A549 (cell line): ENCODE data around the gene HOXC10. TPM values are rescaled to one million over a fixed set of nuclear protein-coding genes. Genes with fewer than 3 reads are reported as not detected.

Experiments used
- ATAC-seq, 2 experiments: fragments of 200-7000 bp in 1 of 2; fragments of >200 bp in 1 of 2; cut with Nextera tagmentation in 1 of 2; cut with Tn5 transposase in 1 of 2; 3 replicates each; pipeline versions ENCODE4 v1.8.0 to v1.9.1; 2018 to 2020; ENCODE audit warnings: mild to moderate bottlenecking in 1 of 2, moderate library complexity in 1 of 2
- CTCF ChIA-PET: fragments of 300-600 bp; sonication (Branson Sonifier 250); formaldehyde crosslinking; extraction: SDS; loops from one replicate; lab custom pipeline; 2021; ENCODE audit warnings: antibody characterized with exemption, inconsistent platforms; lab: Yijun Ruan, JAX
- POLR2A ChIA-PET: fragments of 350-600 bp; formaldehyde crosslinking; extraction: SDS; loops from one replicate; lab custom pipeline; 2021; ENCODE audit warnings: antibody characterized with exemption, inconsistent platforms; lab: Yijun Ruan, JAX
- DNase-seq, 2 experiments: peaks; one replicate each; pipeline versions ENCODE4 v3.0.0 to v3.0.0-alpha.2; 2011 to 2016; ENCODE audit warnings: low read depth in 1 of 2, low spot score in 1 of 2
- FAIRE-seq: peaks from 2 replicates; lab custom pipeline; 2011; peaks lifted over from hg19 to GRCh38; lab: Jason Lieb, UNC
- H3K27ac ChIP-seq, 2 experiments: fragments of >200 bp; sonication (Bioruptor Twin); formaldehyde crosslinking; 3 replicates each; pipeline ENCODE4 v1.5.1; 2016 to 2017
- H3K4me1 ChIP-seq: fragments of >200 bp; sonication (Bioruptor Twin); formaldehyde crosslinking; 3 replicates; pipeline ENCODE4 v1.6.1; 2016
- H3K4me2 ChIP-seq: fragments of >200 bp; sonication (Bioruptor Twin); formaldehyde crosslinking; 3 replicates; pipeline ENCODE4 v1.6.1; 2016
- H3K4me3 ChIP-seq: fragments of >200 bp; sonication (Bioruptor Twin); formaldehyde crosslinking; 3 replicates; pipeline ENCODE4 v1.5.1; 2016
- H3K9me3 ChIP-seq: fragments of >200 bp; sonication (Bioruptor Twin); formaldehyde crosslinking; 3 replicates; pipeline ENCODE4 v1.6.1; 2016
- BHLHE40 ChIP-seq: IDR thresholded peaks from 2 replicates; pipeline ENCODE4 v1.6.1; 2012; ENCODE audit warnings: low read depth, low read length, inconsistent platforms
- CBX8 ChIP-seq: fragments of 200-600 bp; sonication (generic); IDR thresholded peaks from 2 replicates; pipeline ENCODE4 v1.6.1; 2016
- E2F6 ChIP-seq: IDR thresholded peaks from 2 replicates; pipeline ENCODE4 v1.6.1; 2012; ENCODE audit warnings: low read depth, borderline replicate concordance
- EHF ChIP-seq: fragments of 250-450 bp; sonication (Bioruptor Pico); IDR thresholded peaks from 2 replicates; pipeline ENCODE4 v1.5.0; 2020; ENCODE audit warnings: mild to moderate bottlenecking
- EP300 ChIP-seq, 2 experiments: fragments of >200 bp; sonication (Bioruptor Twin); formaldehyde crosslinking; IDR thresholded peaks; 2 replicates in 1 of 2; 3 replicates in 1 of 2; pipeline ENCODE4 v1.6.1; 2016 to 2017
- FOSB ChIP-seq: fragments of 250-450 bp; sonication (Bioruptor Pico); IDR thresholded peaks from 2 replicates; pipeline ENCODE4 v1.5.0; 2020; ENCODE audit warnings: mild to moderate bottlenecking, moderate library complexity
- FOXS1 ChIP-seq: fragments of 250-450 bp; sonication (Bioruptor Pico); IDR thresholded peaks from 2 replicates; pipeline ENCODE4 v1.5.0; 2020; ENCODE audit warnings: mild to moderate bottlenecking, moderate library complexity
- GATA3 ChIP-seq: IDR thresholded peaks from 2 replicates; pipeline ENCODE4 v1.6.1; 2012; ENCODE audit warnings: borderline replicate concordance
- HOXA7 ChIP-seq: fragments of 250-450 bp; sonication (Bioruptor Pico); IDR thresholded peaks from 2 replicates; pipeline ENCODE4 v1.5.0; 2020; ENCODE audit warnings: mild to moderate bottlenecking, moderate library complexity
- HOXB13 ChIP-seq: fragments of 250-450 bp; sonication (Bioruptor Pico); IDR thresholded peaks from 2 replicates; pipeline ENCODE4 v1.5.0; 2020; ENCODE audit warnings: low read depth, mild to moderate bottlenecking, moderate library complexity
- JUN ChIP-seq, 2 experiments: fragments of >200 bp; sonication (Bioruptor Twin); formaldehyde crosslinking; IDR thresholded peaks; 2 replicates in 1 of 2; 3 replicates in 1 of 2; pipeline ENCODE4 v1.6.1; 2016 to 2017
- JUNB ChIP-seq: fragments of >200 bp; sonication (Bioruptor Twin); formaldehyde crosslinking; IDR thresholded peaks from 2 replicates; pipeline ENCODE4 v1.6.1; 2016
- MAFK ChIP-seq: fragments of 450-650 bp; IDR thresholded peaks from 2 replicates; pipeline ENCODE4 v1.6.1; 2014; ENCODE audit not compliant: partially characterized antibody
- MYC ChIP-seq: IDR thresholded peaks from 2 replicates; pipeline ENCODE4 v1.6.1; 2012; ENCODE audit warnings: mild to moderate bottlenecking, inconsistent platforms, low read length, improper control_type of control experiment, borderline replicate concordance
- NR3C1 ChIP-seq: fragments of >200 bp; sonication (Bioruptor Twin); formaldehyde crosslinking; IDR thresholded peaks from 3 replicates; pipeline ENCODE4 v1.6.1; 2017
- RAD21 ChIP-seq, 2 experiments: fragments of >200 bp in 1 of 2; sonication (Bioruptor Twin) in 1 of 2; formaldehyde crosslinking in 1 of 2; IDR thresholded peaks in 1 of 2; conservative IDR thresholded peaks in 1 of 2; 2 replicates in 1 of 2; 3 replicates in 1 of 2; pipeline ENCODE4 v1.6.1; 2012 to 2018; ENCODE audit warnings: inconsistent platforms in 1 of 2
- RARB ChIP-seq: fragments of 250-450 bp; sonication (Bioruptor Pico); IDR thresholded peaks from 2 replicates; pipeline ENCODE4 v1.8.0; 2021; ENCODE audit warnings: mild to moderate bottlenecking, moderate library complexity
- RNF2 ChIP-seq: fragments of 200-600 bp; sonication (generic); IDR thresholded peaks from 2 replicates; pipeline ENCODE4 v1.6.1; 2016; ENCODE audit warnings: low read depth, mild to moderate bottlenecking, antibody characterized with exemption, moderate library complexity, borderline replicate concordance
- TP53 ChIP-seq: fragments of 250-450 bp; sonication (Bioruptor Pico); IDR thresholded peaks from 2 replicates; pipeline ENCODE4 v1.5.0; 2021; ENCODE audit warnings: mild to moderate bottlenecking, moderate library complexity
- ZC3H11A ChIP-seq: fragments of 450-650 bp; IDR thresholded peaks from 2 replicates; pipeline ENCODE4 v1.6.1; 2014; ENCODE audit warnings: antibody characterized with exemption, mild to moderate bottlenecking
- ZFP36 ChIP-seq: fragments of 450-650 bp; IDR thresholded peaks from 2 replicates; pipeline ENCODE4 v1.6.1; 2014; ENCODE audit warnings: borderline replicate concordance; ENCODE audit not compliant: partially characterized antibody
- ZSCAN20 ChIP-seq: fragments of 250-450 bp; sonication (Bioruptor Pico); IDR thresholded peaks from 2 replicates; pipeline ENCODE4 v1.8.0; 2022; ENCODE audit warnings: mild to moderate bottlenecking, moderate library complexity
- WGBS: methylation state at CpG from one replicate; pipeline ENCODE4 v1.1.6; 2017; ENCODE audit errors: missing lambda C conversion rate; 5-methylcytosine and 5-hydroxymethylcytosine counted together
- polyA plus RNA-seq, 4 experiments: library from polyadenylated mRNA; depleted of rRNA in 3 of 4; stranded (reverse); fragments of >200 nt; fragmentation: RNase III in 1 of 4; extraction: RNeasy Plus Mini Kit Qiagen cat#74134 plus additional on column Dnase treatment in 1 of 4; gene quantifications; 2 replicates in 3 of 4; 3 replicates in 1 of 4; pipeline ENCODE4 v1.2.3, GENCODE V29; 2011 to 2017
- TF ChIP-seq, protein P1 (sequence below): IDR thresholded peaks from 2 replicates; pipeline ENCODE4 v1.6.1; 2012
- TF ChIP-seq, protein P2 (sequence below): fragments of >200 bp; sonication (Bioruptor Twin); formaldehyde crosslinking; IDR thresholded peaks from 3 replicates; pipeline ENCODE4 v1.5.1; 2016
- TF ChIP-seq, protein P3 (sequence below): fragments of 250-450 bp; sonication (Bioruptor Pico); IDR thresholded peaks from 2 replicates; pipeline ENCODE4 v1.5.0; 2020; ENCODE audit warnings: low read depth, mild to moderate bottlenecking, moderate library complexity

The HOXC10 gene
- polyA plus RNA-seq, 2 of the 4 experiments (the other 2 are of a cell fraction): 2.9 to 3.2 TPM

DNA sequence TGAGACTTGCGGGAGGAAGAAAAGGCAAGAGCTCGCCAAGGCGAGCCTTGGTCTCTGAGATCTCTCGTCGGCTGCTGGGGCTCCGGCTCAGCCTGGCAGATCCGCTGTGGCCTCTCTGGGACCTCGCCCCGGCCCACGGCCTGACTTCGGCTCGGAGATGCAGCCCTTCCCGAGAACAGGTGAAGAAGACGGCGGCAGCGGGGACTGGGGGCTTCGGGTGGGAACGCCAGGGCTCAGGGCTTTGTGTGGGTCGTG lies 9.0 kb downstream of the HOXC10 start:
- Histone ChIP-seq H3K27ac (no peak overlapping the region), H3K4me3 (no peak overlapping the region), H3K4me2 (no peak overlapping the region)
- ChIA-PET CTCF (interaction anchor here (1.0 to 28.7 kb wide), 7 partner anchors 9 to 250 kb away, joined by 3 to 1074 read pairs (median 6); partner anchors contain the start of genes HOXC10, HOXC8 and SMUG1), POLR2A (no interaction called here)
- FAIRE-seq: no peak
- no peak for TF ChIP-seq ZFP36
- TF ChIP-seq RAD21 (conservative IDR thresholded peaks at IDR 0.05 in 1 of 2, IDR thresholded peaks at IDR 0.05 in 1 of 2): no peak
- TF ChIP-seq MYC: no peak
- TF ChIP-seq, protein P1, sequence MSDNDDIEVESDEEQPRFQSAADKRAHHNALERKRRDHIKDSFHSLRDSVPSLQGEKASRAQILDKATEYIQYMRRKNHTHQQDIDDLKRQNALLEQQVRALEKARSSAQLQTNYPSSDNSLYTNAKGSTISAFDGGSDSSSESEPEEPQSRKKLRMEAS: no peak
- TF ChIP-seq, protein P2, sequence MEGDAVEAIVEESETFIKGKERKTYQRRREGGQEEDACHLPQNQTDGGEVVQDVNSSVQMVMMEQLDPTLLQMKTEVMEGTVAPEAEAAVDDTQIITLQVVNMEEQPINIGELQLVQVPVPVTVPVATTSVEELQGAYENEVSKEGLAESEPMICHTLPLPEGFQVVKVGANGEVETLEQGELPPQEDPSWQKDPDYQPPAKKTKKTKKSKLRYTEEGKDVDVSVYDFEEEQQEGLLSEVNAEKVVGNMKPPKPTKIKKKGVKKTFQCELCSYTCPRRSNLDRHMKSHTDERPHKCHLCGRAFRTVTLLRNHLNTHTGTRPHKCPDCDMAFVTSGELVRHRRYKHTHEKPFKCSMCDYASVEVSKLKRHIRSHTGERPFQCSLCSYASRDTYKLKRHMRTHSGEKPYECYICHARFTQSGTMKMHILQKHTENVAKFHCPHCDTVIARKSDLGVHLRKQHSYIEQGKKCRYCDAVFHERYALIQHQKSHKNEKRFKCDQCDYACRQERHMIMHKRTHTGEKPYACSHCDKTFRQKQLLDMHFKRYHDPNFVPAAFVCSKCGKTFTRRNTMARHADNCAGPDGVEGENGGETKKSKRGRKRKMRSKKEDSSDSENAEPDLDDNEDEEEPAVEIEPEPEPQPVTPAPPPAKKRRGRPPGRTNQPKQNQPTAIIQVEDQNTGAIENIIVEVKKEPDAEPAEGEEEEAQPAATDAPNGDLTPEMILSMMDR: no peak
- no peak for TF ChIP-seq JUN (IDR thresholded peaks at IDR 0.05)
- TF ChIP-seq CBX8: no peak
- TF ChIP-seq E2F6: no peak
- no peak for TF ChIP-seq HOXB13 (CRISPR knock-in tag)
- no peak for TF ChIP-seq JUNB
- TF ChIP-seq RARB (CRISPR knock-in tag): no peak
- TF ChIP-seq, all 56 proteins: peak for 0
- Histone ChIP-seq H3K4me1 (peaks cover 19% of the 10 kb centered on the region), H3K9me3 (no peaks in the 10 kb centered on the region)
- DNase-seq: no peak
- whole genome bisulfite sequencing: 87% methylated on average over 19 of the region's 19 CpGs
- ATAC-seq: no peak

GRCh38 chr12:53994264-53995001 lies 9.5 kb downstream of the HOXC10 start:
- ChIA-PET POLR2A (interaction anchor here (0.6 to 1.1 kb wide), 3 partner anchors 10 to 56 kb away, joined by 3 to 4 read pairs (median 3); partner anchors contain the start of gene HOXC10), CTCF (interaction anchor here (1.0 to 28.7 kb wide), 7 partner anchors 8 to 251 kb away, joined by 3 to 1074 read pairs (median 22); partner anchors contain the start of genes HOXC10, HOXC8 and SMUG1)
- H3K4me3 ChIP-seq: no peak overlapping the region
- H3K27ac ChIP-seq: peak overlapping the region; percentile 78 to 89; a peak in 5 of 6 replicates
- no peak overlapping the region for H3K4me2 ChIP-seq
- DNase-seq (no peak), ATAC-seq (no peak), FAIRE-seq (no peak)
- WGBS: 93% methylated on average over 55 of the region's 60 CpGs
- no peaks in the 10 kb centered on the region for H3K9me3 ChIP-seq
- TF ChIP-seq GATA3 (no peak), BHLHE40 (no peak), TP53 (CRISPR knock-in tag) (no peak), FOSB (CRISPR knock-in tag) (no peak), HOXA7 (CRISPR knock-in tag) (no peak), NR3C1 (no peak)
- TF ChIP-seq, protein P1: no peak
- TF ChIP-seq, protein P3, sequence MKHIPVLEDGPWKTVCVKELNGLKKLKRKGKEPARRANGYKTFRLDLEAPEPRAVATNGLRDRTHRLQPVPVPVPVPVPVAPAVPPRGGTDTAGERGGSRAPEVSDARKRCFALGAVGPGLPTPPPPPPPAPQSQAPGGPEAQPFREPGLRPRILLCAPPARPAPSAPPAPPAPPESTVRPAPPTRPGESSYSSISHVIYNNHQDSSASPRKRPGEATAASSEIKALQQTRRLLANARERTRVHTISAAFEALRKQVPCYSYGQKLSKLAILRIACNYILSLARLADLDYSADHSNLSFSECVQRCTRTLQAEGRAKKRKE (CRISPR knock-in tag): no peak
- TF ChIP-seq, all 56 proteins: peak for 0
- peaks cover 20% of the 10 kb centered on the region for H3K4me1 ChIP-seq

- H3K9me3 ChIP-seq: no peaks in the 10 kb centered on the region
- peak overlapping the region; percentile 78 to 89 for H3K27ac ChIP-seq
- H3K4me3 ChIP-seq: peak overlapping the region; percentile 37
- H3K4me2 ChIP-seq: peak overlapping the region; percentile 50
- ATAC-seq: no peak
- no peak for FAIRE-seq
- peaks cover 14% of the 10 kb centered on the region for H3K4me1 ChIP-seq
- 84% methylated on average over 17 of the region's 17 CpGs for WGBS
- TF ChIP-seq EHF (CRISPR knock-in tag) (no peak), MAFK (no peak), ZC3H11A (no peak), ZSCAN20 (no peak), HOXB13 (CRISPR knock-in tag) (no peak), FOXS1 (CRISPR knock-in tag) (no peak), RNF2 (no peak), EP300 (IDR thresholded peaks at IDR 0.05) (no peak), TP53 (CRISPR knock-in tag) (no peak)
- TF ChIP-seq, protein P2: no peak
- no peak for DNase-seq
- CTCF ChIA-PET: interaction anchor here (1.4 to 28.7 kb wide), 4 partner anchors 8 to 205 kb away, joined by 6 to 1074 read pairs (median 88); partner anchors contain the start of genes HOXC10 and SMUG1
- POLR2A ChIA-PET: interaction anchor here (0.6 to 1.1 kb wide), 3 partner anchors 10 to 57 kb away, joined by 3 to 4 read pairs (median 3); partner anchors contain the start of gene HOXC10
Measured at GRCh38 chr12:53995002-53995377, 10.0 kb downstream of the HOXC10 start.
